Skeletal muscle tissue (tissue), 4 donors: ENCODE data around the gene HEPHL1. TPM values are rescaled to one million over a fixed set of nuclear protein-coding genes. Genes with fewer than 3 reads are reported as not detected.

ENCODE experiments used
- H3K27ac ChIP-seq: one replicate; pipeline ENCODE4 v1.7.0; 2013; ENCODE audit warnings: mild to moderate bottlenecking, low read depth, low read length, inconsistent platforms
- H3K27me3 ChIP-seq, 3 donors: one replicate each; pipeline ENCODE4 v1.7.0; 2013; ENCODE audit warnings: low read length in 3 of 3; ENCODE audit not compliant: control insufficient read depth in 3 of 3, insufficient read depth in 3 of 3
- H3K36me3 ChIP-seq, 3 donors: one replicate each; pipeline ENCODE4 v1.7.0; 2013; ENCODE audit warnings: low read length in 3 of 3; ENCODE audit not compliant: control insufficient read depth in 3 of 3, insufficient read depth in 3 of 3
- H3K4me1 ChIP-seq, 3 donors: one replicate each; pipeline ENCODE4 v1.7.0; 2013; ENCODE audit warnings: low read length in 3 of 3, mild to moderate bottlenecking in 3 of 3; ENCODE audit not compliant: control insufficient read depth in 3 of 3, insufficient read depth in 3 of 3
- H3K4me3 ChIP-seq, 3 donors: one replicate each; pipeline ENCODE4 v1.7.0; 2013; ENCODE audit warnings: low read length in 3 of 3
- H3K9ac ChIP-seq, 3 donors: one replicate each; pipeline ENCODE4 v1.7.0; 2013; ENCODE audit warnings: low read length in 3 of 3, mild to moderate bottlenecking in 3 of 3, moderate library complexity in 2 of 3, low read depth in 1 of 3
- H3K9me3 ChIP-seq, 3 donors: one replicate each; pipeline ENCODE4 v1.7.0; 2013; ENCODE audit warnings: low read length in 3 of 3; ENCODE audit not compliant: control insufficient read depth in 3 of 3
- total RNA-seq: library from RNA; depleted of rRNA; stranded (reverse); fragments of >200 nt; gene quantifications from one replicate; pipeline ENCODE4 v1.2.3, GENCODE V29; 2014
- donor health status: Osteomylitis.

HEPHL1 gene
- total RNA-seq, 1 donor from 2014 or later = under 0.01 TPM

DNA sequence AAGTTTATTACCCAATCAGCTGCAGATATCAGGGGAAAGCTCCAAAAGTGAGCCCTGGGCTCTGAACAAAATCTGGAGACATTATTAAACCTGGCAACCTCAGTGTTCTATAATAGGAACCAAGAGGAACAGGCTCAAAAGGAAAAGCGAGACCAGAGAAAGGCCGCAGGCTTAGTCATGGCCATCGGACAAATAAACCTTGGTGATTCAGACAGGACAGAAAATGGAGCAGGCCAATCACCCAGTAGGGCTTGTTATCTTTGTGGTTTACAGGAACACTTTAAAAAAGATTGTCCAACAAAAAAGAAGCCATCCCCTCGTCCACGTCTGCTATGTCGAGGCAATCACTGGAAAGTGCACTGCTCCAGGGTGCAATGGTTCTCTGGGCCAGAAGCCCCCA is 99.8 kb downstream of the HEPHL1 start:
- Histone ChIP-seq H3K27me3 (no peaks in the 10 kb centered on the region), H3K4me1 (no peaks in the 10 kb centered on the region), H3K27ac (no peak overlapping the region), H3K9me3 (no peaks in the 10 kb centered on the region), H3K9ac (no peak overlapping the region), H3K4me3 (no peak overlapping the region), H3K36me3 (no peaks in the 10 kb centered on the region)

- Histone ChIP-seq H3K36me3 (no peaks in the 10 kb centered on the region), H3K27me3 (no peaks in the 10 kb centered on the region), H3K9me3 (no peaks in the 10 kb centered on the region)
Measured at GRCh38 chr11:94125407-94126115, 104.4 kb downstream of the HEPHL1 start.

DNA sequence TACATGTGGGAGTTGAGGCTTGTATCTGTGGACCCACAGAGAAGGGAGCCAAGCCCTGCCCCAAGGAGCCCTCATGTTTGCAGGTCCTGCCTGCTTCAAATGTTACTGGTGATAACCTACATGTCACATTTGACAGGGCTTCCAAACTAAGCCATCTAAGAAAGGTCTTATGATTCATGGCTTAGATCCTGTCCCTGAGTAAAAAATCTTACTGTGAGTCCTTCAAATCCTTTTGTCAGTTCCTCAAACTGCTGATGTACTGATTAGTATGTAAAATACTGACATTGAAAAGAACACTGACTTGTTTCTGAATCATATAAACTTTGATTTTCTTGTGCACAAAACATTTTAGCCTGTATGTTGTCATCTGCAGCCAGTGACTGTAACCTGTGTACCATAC is 106.5 kb downstream of the HEPHL1 start:
- Histone ChIP-seq H3K27ac (peak overlapping the region; percentile 87), H3K9ac (peak overlapping the region in 2 of 3 donors; percentile 86 to 95)

More at GRCh38 chr11:94125407-94126115, 104.4 kb downstream of the HEPHL1 start:
- Histone ChIP-seq H3K4me3 (no peak overlapping the region), H3K9ac (no peak overlapping the region), H3K27ac (no peak overlapping the region), H3K4me1 (peaks cover 17 to 31% (median 21%) of the 10 kb centered on the region in 3 donors)

DNA sequence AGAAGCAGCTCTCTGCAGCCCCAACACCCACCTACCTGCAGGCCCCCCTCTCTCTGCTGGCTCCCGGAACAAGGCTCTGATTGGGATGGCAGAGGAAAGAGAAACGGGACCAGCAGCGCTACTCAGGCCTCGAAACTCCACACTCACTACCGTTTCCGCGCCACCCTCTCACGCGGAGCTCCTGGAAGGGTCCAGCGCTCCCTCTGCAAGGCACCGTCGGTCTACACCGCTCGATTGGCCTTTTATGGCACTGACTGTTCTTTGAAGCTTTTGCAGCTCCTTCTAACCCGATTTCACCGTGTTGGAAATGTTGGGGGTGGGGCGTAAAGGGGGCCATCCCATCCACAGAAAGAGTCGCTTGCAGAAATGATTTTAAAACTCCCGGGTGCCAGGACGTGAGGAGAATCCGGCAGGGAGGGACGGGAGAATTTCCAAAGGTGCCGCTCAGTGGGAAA is 107.2 kb downstream of the HEPHL1 start:
- Histone ChIP-seq H3K9me3 (no peaks in the 10 kb centered on the region), H3K27ac (peak overlapping the region; percentile 87), H3K27me3 (no peaks in the 10 kb centered on the region), H3K36me3 (peaks cover 0 to 2% (median 0%) of the 10 kb centered on the region in 3 donors), H3K4me1 (peaks cover 40 to 56% (median 41%) of the 10 kb centered on the region in 3 donors), H3K4me3 (peak overlapping the region; percentile 94 to 97 (median 96)), H3K9ac (peak overlapping the region; percentile 86 to 95 (median 90))

More for the DNA sequence above, 106.5 kb downstream of the HEPHL1 start:
- H3K9me3 ChIP-seq = no peaks in the 10 kb centered on the region
- H3K27me3 ChIP-seq = no peaks in the 10 kb centered on the region
- H3K4me1 ChIP-seq = peaks cover 36 to 50% (median 38%) of the 10 kb centered on the region in 3 donors
- peak overlapping the region in 2 of 3 donors; percentile 96 to 97 for H3K4me3 ChIP-seq
- H3K36me3 ChIP-seq = no peaks in the 10 kb centered on the region

- peak within 1 kb of the TSS; percentile 86 to 95 (median 90) for H3K9ac ChIP-seq
- no peaks in the 10 kb centered on the region for H3K9me3 ChIP-seq
- H3K36me3 ChIP-seq = peaks cover 0 to 2% (median 0%) of the 10 kb centered on the region in 3 donors
- H3K27ac ChIP-seq = peak within 1 kb of the TSS; percentile 87
- no peaks in the 10 kb centered on the region for H3K27me3 ChIP-seq
- peak within 1 kb of the TSS; percentile 94 to 97 (median 96) for H3K4me3 ChIP-seq
- peaks cover 40 to 62% (median 45%) of the 10 kb centered on the region in 3 donors for H3K4me1 ChIP-seq
Measured at GRCh38 chr11:94128746-94129511, 107.8 kb downstream of the HEPHL1 start, which contains the start of gene PANX1. Gene PANX1, plus strand, starts transcription at chr11:94128841. Its CDS starts 472 bp downstream, at chr11:94129313.

GRCh38 chr11:94129512-94130297 is 108.6 kb downstream of the HEPHL1 start:
- no peaks in the 10 kb centered on the region for H3K27me3 ChIP-seq
- no peaks in the 10 kb centered on the region for H3K9me3 ChIP-seq
- peak overlapping the region; percentile 86 to 95 (median 90) for H3K9ac ChIP-seq
- H3K27ac ChIP-seq = peak overlapping the region; percentile 87
- H3K36me3 ChIP-seq = peaks cover 0 to 2% (median 0%) of the 10 kb centered on the region in 3 donors
- peaks cover 42 to 68% (median 52%) of the 10 kb centered on the region in 3 donors for H3K4me1 ChIP-seq
- H3K4me3 ChIP-seq = peak overlapping the region; percentile 94 to 97 (median 96)

DNA sequence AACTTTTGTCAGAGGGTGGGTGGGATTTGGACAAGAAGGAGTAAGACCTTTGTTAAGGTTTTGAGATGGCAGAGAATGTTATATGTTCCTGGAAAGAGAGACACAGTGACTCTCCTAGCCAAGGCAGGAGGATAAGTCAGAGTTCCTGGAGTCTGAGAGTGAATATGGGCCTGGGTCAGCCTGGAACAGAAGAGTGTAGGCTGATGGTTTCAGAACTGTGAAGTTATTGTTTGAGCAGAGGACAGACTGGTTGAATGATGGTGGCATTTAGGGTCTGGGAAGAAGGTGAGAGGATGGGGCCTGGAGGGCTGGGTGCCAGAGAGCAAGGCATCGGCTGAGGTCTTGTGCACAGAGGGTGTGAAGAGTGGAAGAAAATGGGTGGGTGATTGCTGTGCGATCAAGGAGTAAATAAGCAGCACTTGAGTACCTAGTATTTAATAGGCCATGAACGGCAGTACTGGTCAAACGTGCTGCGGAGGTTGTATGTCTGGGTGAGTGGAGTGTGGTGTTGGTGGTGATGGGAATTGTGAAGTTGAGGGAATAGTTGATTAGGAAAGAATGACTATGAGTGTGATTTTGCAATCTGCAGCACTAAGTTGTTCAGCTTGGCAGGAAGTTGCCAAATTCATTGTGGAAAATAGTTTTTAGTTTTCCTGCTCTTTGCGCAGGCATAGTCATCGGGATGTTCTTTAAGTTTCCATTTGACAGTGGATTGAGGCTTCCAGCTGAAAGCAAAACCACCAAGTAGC is 109.3 kb downstream of the HEPHL1 start:
- Histone ChIP-seq H3K9me3 (no peaks in the 10 kb centered on the region), H3K27me3 (no peaks in the 10 kb centered on the region), H3K27ac (peak overlapping the region; percentile 87), H3K4me1 (peaks cover 49 to 76% (median 60%) of the 10 kb centered on the region in 3 donors), H3K4me3 (peak overlapping the region; percentile 94 to 97 (median 96)), H3K9ac (peak overlapping the region; percentile 86 to 95 (median 90)), H3K36me3 (peaks cover 0 to 2% (median 0%) of the 10 kb centered on the region in 3 donors)

DNA sequence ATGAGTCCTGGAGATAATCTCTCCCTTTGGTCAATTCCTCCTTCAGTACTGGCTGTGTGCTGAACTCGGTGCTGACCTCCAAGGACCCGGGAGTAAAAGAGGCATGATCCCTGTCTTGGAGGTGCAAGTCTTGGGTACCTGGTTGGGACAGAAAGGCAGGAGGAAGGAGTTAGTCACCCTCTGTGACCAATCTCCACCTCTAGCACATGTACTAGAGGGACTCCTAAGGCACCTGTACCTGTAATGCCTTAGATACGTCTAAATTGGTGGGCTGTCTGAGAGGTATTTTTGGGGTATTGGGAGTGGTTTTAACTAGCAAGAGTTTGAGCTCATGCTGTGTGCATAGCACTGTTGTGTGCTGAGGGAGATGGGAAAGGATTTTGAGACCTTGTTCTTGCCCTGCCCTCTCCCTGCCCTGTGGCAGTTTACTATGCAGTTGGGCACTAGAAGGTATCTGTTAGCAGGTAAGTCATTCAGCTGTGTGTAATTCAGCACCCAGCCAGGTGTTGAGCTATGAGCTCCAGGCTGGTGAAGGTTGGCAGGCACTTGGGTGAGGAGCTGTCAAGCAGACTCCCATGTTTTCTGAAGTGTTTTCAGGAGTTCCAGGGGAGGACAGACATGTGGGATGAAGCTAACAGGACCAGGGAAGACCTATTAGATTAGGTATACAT is 110.0 kb downstream of the HEPHL1 start:
- peak overlapping the region; percentile 87 for H3K27ac ChIP-seq
- peak overlapping the region; percentile 41 to 97 (median 96) for H3K4me3 ChIP-seq
- peaks cover 0 to 2% (median 0%) of the 10 kb centered on the region in 3 donors for H3K36me3 ChIP-seq
- H3K27me3 ChIP-seq = no peaks in the 10 kb centered on the region
- H3K9me3 ChIP-seq = no peaks in the 10 kb centered on the region
- peaks cover 52 to 80% (median 65%) of the 10 kb centered on the region in 3 donors for H3K4me1 ChIP-seq
- peak overlapping the region in 2 of 3 donors; percentile 53 to 95 for H3K9ac ChIP-seq
